ENCODE results near the gene MANBA. TPM values are rescaled to one million over a fixed set of nuclear protein-coding genes. Genes with fewer than 3 reads are reported as not detected.

Gene MANBA
- total RNA-seq = 24.9 and 120 TPM in 2 replicates

GRCh38 chr4:102760645-102761295, at the start of gene MANBA:
Gene MANBA (minus strand): TSS chr4:102760968. CDS start chr4:102760894, 74 bp downstream.

Other genes with a start within 250 kb of the MANBA start
- gene UBE2D3, start 66.6 kb upstream of the MANBA start, total RNA-seq = 308 and 357 TPM in 2 replicates
- 27.3 and 29.5 TPM in 2 replicates for gene CISD2, start 108.0 kb upstream of the MANBA start, total RNA-seq

Measured in regular cardiac myocyte (primary cell).